H1 (cell line): ENCODE data around the gene POP5. TPM values are rescaled to one million over a fixed set of nuclear protein-coding genes. Genes with fewer than 3 reads are reported as not detected.
"Not testable (repeated sequence)": the region's sequence is repeated elsewhere in the genome, so short reads cannot be mapped to it uniquely, and the experiment has no call there.

ENCODE experiments used
- CTCF ChIA-PET: fragments of 300-600 bp; sonication (Branson Sonifier 250); formaldehyde crosslinking; loops from one replicate; lab custom pipeline; 2021; ENCODE audit not compliant: partially characterized antibody; lab: Charles Lee
- POLR2A ChIA-PET: fragments of 300-600 bp; sonication (Branson Sonifier 250); formaldehyde crosslinking; loops from one replicate; lab custom pipeline; 2021; ENCODE audit warnings: inconsistent platforms; ENCODE audit not compliant: partially characterized antibody; lab: Charles Lee
- DNase-seq, 2 experiments: peaks; one replicate each; pipeline versions ENCODE4 v3.0.0 to v3.0.0-alpha.2; 2010 to 2022; ENCODE audit warnings: low spot score in 2 of 2, low read depth in 1 of 2, mixed read lengths in 1 of 2
- FAIRE-seq: peaks from 2 replicates; lab custom pipeline; 2011; peaks lifted over from hg19 to GRCh38; lab: Jason Lieb, UNC
- H2AFZ ChIP-seq: 2 replicates; pipeline ENCODE4 v1.8.1; 2012; ENCODE audit warnings: low read length, inconsistent platforms
- H2AK5ac ChIP-seq: 2 replicates; pipeline ENCODE4 v1.6.1; 2013; ENCODE audit warnings: low read depth, low read length
- H2BK120ac ChIP-seq: replicated peaks from 2 replicates; pipeline ENCODE3; 2013; ENCODE audit warnings: low read depth, low read length, inconsistent platforms
- H2BK12ac ChIP-seq: 2 replicates; pipeline ENCODE4 v1.6.1; 2013; ENCODE audit warnings: low read depth, low read length
- H2BK15ac ChIP-seq: 2 replicates; pipeline ENCODE4 v1.6.1; 2013; ENCODE audit warnings: low read length
- H2BK20ac ChIP-seq: 2 replicates; pipeline ENCODE4 v1.6.1; 2013; ENCODE audit warnings: low read length
- H2BK5ac ChIP-seq: 2 replicates; pipeline ENCODE4 v1.6.1; 2013; ENCODE audit warnings: low read depth, low read length
- H3K14ac ChIP-seq: 2 replicates; pipeline ENCODE4 v1.6.1; 2013; ENCODE audit warnings: inconsistent platforms; ENCODE audit not compliant: insufficient read length
- H3K18ac ChIP-seq: 2 replicates; pipeline ENCODE4 v1.6.1; 2013; ENCODE audit warnings: low read length; ENCODE audit errors: extremely low read depth
- H3K23ac ChIP-seq: 2 replicates; pipeline ENCODE4 v1.6.1; 2013; ENCODE audit warnings: inconsistent platforms; ENCODE audit not compliant: insufficient read length
- H3K23me2 ChIP-seq: 2 replicates; pipeline ENCODE4 v1.6.1; 2013; ENCODE audit warnings: low read depth, low read length
- H3K27ac ChIP-seq: 2 replicates; pipeline ENCODE4 v1.6.1; 2011; ENCODE audit warnings: low read depth, low read length, inconsistent platforms
- H3K27me3 ChIP-seq, 4 experiments: replicated peaks in 1 of 4; 1 replicate in 1 of 4; 2 replicates in 3 of 4; pipeline versions ENCODE4 v1.6.1 to v1.8.1; 2011 to 2013; ENCODE audit warnings: low read length in 3 of 4, mild to moderate bottlenecking in 3 of 4, inconsistent platforms in 2 of 4, mixed read lengths in 2 of 4, moderate library complexity in 1 of 4; ENCODE audit not compliant: control insufficient read depth in 3 of 4, insufficient read depth in 3 of 4; ENCODE audit errors: extremely low read depth in 1 of 4
- H3K36me3 ChIP-seq, 4 experiments: 2 replicates each; pipeline versions ENCODE4 v1.6.1 to v1.8.1; 2011 to 2013; ENCODE audit warnings: mild to moderate bottlenecking in 4 of 4, low read length in 3 of 4, moderate library complexity in 2 of 4, control low read depth in 1 of 4, inconsistent platforms in 1 of 4; ENCODE audit not compliant: insufficient read depth in 4 of 4, control insufficient read depth in 2 of 4
- H3K4ac ChIP-seq: replicated peaks from 2 replicates; pipeline ENCODE3; 2013; ENCODE audit warnings: low read length, low read depth, mixed read lengths, inconsistent platforms; ENCODE audit not compliant: insufficient read length
- H3K4me1 ChIP-seq, 4 experiments: replicated peaks in 1 of 4; 1 replicate in 1 of 4; 2 replicates in 3 of 4; pipeline versions ENCODE4 v1.6.1 to v1.8.1; 2011 to 2013; ENCODE audit warnings: low read length in 3 of 4, inconsistent platforms in 2 of 4, mixed read lengths in 1 of 4; ENCODE audit not compliant: insufficient read depth in 4 of 4, control insufficient read depth in 3 of 4
- H3K4me2 ChIP-seq, 2 experiments: 2 replicates each; pipeline versions ENCODE4 v1.6.1 to v1.8.1; 2011 to 2013; ENCODE audit warnings: low read depth in 2 of 2, low read length in 2 of 2, control low read depth in 1 of 2, inconsistent platforms in 1 of 2, mild to moderate bottlenecking in 1 of 2; ENCODE audit not compliant: insufficient read depth in 1 of 2
- H3K4me3 ChIP-seq, 4 experiments: fragments of 200-600, 300-600 bp in 1 of 4; sonication (generic), shearing (Covaris generic), sonication (Bioruptor Twin) in 1 of 4; 2 replicates each; pipeline versions ENCODE4 v1.5.1 to v1.8.1; 2011 to 2016; ENCODE audit warnings: low read length in 4 of 4, low read depth in 3 of 4, control low read depth in 2 of 4, inconsistent platforms in 2 of 4, mild to moderate bottlenecking in 2 of 4, mixed read lengths in 1 of 4, moderate library complexity in 1 of 4; ENCODE audit not compliant: insufficient read depth in 2 of 4; ENCODE audit errors: extremely low read depth in 1 of 4
- H3K56ac ChIP-seq: replicated peaks from 2 replicates; pipeline ENCODE3; 2013; ENCODE audit warnings: low read depth, mild to moderate bottlenecking, mixed read lengths, low read length, inconsistent platforms; ENCODE audit not compliant: insufficient read length
- H3K79me1 ChIP-seq: 2 replicates; pipeline ENCODE4 v1.6.1; 2013; ENCODE audit warnings: low read depth, low read length, control low read depth
- H3K79me2 ChIP-seq, 2 experiments: 2 replicates each; pipeline versions ENCODE4 v1.6.1 to v1.8.1; 2012 to 2013; ENCODE audit warnings: low read length in 2 of 2, mild to moderate bottlenecking in 2 of 2, inconsistent platforms in 1 of 2; ENCODE audit not compliant: insufficient read depth in 2 of 2, control insufficient read depth in 1 of 2
- H3K9ac ChIP-seq, 4 experiments: replicated peaks in 1 of 4; 1 replicate in 1 of 4; 2 replicates in 3 of 4; pipeline versions ENCODE4 v1.6.1 to v1.8.1; 2011 to 2013; ENCODE audit warnings: low read depth in 3 of 4, low read length in 3 of 4, control low read depth in 2 of 4, mild to moderate bottlenecking in 2 of 4, moderate library complexity in 2 of 4, inconsistent platforms in 1 of 4; ENCODE audit errors: extremely low read depth in 1 of 4
- H3K9me3 ChIP-seq, 2 experiments: 2 replicates each; pipeline versions ENCODE4 v1.6.1 to v1.8.1; 2012 to 2013; ENCODE audit warnings: mild to moderate bottlenecking in 2 of 2, moderate library complexity in 2 of 2, control low read depth in 1 of 2, inconsistent platforms in 1 of 2, low read depth in 1 of 2, low read length in 1 of 2, mixed read lengths in 1 of 2; ENCODE audit not compliant: insufficient read depth in 2 of 2
- H4K20me1 ChIP-seq, 2 experiments: replicated peaks in 1 of 2; 2 replicates each; pipeline versions ENCODE3 to v1.8.1; 2011 to 2013; ENCODE audit warnings: inconsistent platforms in 2 of 2, low read length in 2 of 2, mild to moderate bottlenecking in 1 of 2; ENCODE audit not compliant: insufficient read depth in 2 of 2, control insufficient read depth in 1 of 2
- H4K5ac ChIP-seq: 2 replicates; pipeline ENCODE4 v1.6.1; 2013; ENCODE audit warnings: low read length, low read depth, mixed read lengths, inconsistent platforms; ENCODE audit not compliant: insufficient read length
- H4K8ac ChIP-seq: 2 replicates; pipeline ENCODE4 v1.8.0; 2013; ENCODE audit warnings: mild to moderate bottlenecking, moderate library complexity, low read length, inconsistent platforms; ENCODE audit not compliant: insufficient read depth; ENCODE audit errors: extremely low read depth
- H4K91ac ChIP-seq: replicated peaks from 2 replicates; pipeline ENCODE3; 2013; ENCODE audit warnings: low read length, mixed read lengths, inconsistent platforms; ENCODE audit not compliant: insufficient read length
- WGBS, 2 experiments: shearing (Covaris generic) in 1 of 2; methylation state at CpG; one replicate each; pipeline versions ENCODE4 v1.1.6 to v1.1.7; 2013 to 2015; ENCODE audit warnings: low lambda C conversion rate in 2 of 2, mixed read lengths in 2 of 2, inconsistent platforms in 1 of 2, low coverage in 1 of 2, missing lambda C conversion rate in 1 of 2; ENCODE audit not compliant: insufficient replicate concordance in 2 of 2, insufficient coverage in 1 of 2, insufficient read length in 1 of 2; ENCODE audit errors: extremely low coverage in 1 of 2, missing lambda C conversion rate in 1 of 2; 5-methylcytosine and 5-hydroxymethylcytosine counted together
- polyA plus RNA-seq, 7 experiments: library from polyadenylated mRNA; depleted of rRNA in 3 of 7; stranded (reverse) in 5 of 7; unstranded in 2 of 7; fragments of >200 nt in 5 of 7; fragments of 200-250 nt in 2 of 7; gene quantifications; 1 replicate in 5 of 7; 2 replicates in 1 of 7; 4 replicates in 1 of 7; pipeline versions ENCODE4 v1.2.1 to v1.2.3, GENCODE V29; 2011 to 2013; ENCODE audit warnings: missing spikeins in 2 of 7, mixed read lengths in 2 of 7
- total RNA-seq: library from RNA; stranded (reverse); fragmentation: NEBNext Ultra II Directional; extraction: Animal tissue kit (Norgen Biotek cat#: 25700); gene quantifications from 2 replicates; pipeline ENCODE4 v1.2.1, GENCODE V29; 2021

Gene POP5
- total and polyA plus RNA-seq, 2 of the 8 experiments (the other 6 are each of a cell fraction or from before 2014, with no cell fraction given) = 59.7 to 124 TPM

GRCh38 chr12:120602416-120602815, 21.2 kb upstream of the POP5 start:
- H3K79me2 ChIP-seq, H3K4me3 ChIP-seq, H4K5ac ChIP-seq, FAIRE-seq, H3K9ac ChIP-seq, H3K18ac ChIP-seq, H4K91ac ChIP-seq, H3K4me1 ChIP-seq, H3K4me2 ChIP-seq, H3K4ac ChIP-seq, H2BK15ac ChIP-seq, H3K23ac ChIP-seq, H2BK120ac ChIP-seq, H4K20me1 ChIP-seq, H2BK20ac ChIP-seq, H2AFZ ChIP-seq, H2AK5ac ChIP-seq, H3K9me3 ChIP-seq, H3K27me3 ChIP-seq, H3K23me2 ChIP-seq, H3K79me1 ChIP-seq, H2BK12ac ChIP-seq, H2BK5ac ChIP-seq, H3K56ac ChIP-seq, H3K14ac ChIP-seq, H4K8ac ChIP-seq, H3K27ac ChIP-seq, DNase-seq, H3K36me3 ChIP-seq: not testable (repeated sequence)
- WGBS, 2 experiments = 74% methylated on average over 5 of the region's 5 CpGs; no CpG with 5 or more reads in 1 of the 2 experiments
- ChIA-PET CTCF (interaction anchor here (0.7 to 1.8 kb wide), 7 partner anchors 8 to 47 kb away, joined by 3 to 7 read pairs (median 4); no protein-coding TSS in a partner anchor), POLR2A (interaction anchor here (1.5 kb wide), 1 partner anchor 21 kb away, joined by 5 read pairs; the partner anchor contains the start of gene POP5)
